HG03521 (cell line): ENCODE results near the gene HSD3B7.
A peak's percentile ranks its signal among the peaks of the same experiment; 100 is the strongest.

ENCODE experiments used
- ATAC-seq: cut with Tn5 transposase; IDR thresholded peaks from one replicate; pipeline ENCODE4 v1.9.1; 2021; ENCODE audit warnings: mild to moderate bottlenecking, moderate library complexity; ENCODE audit not compliant: unreplicated experiment

The HSD3B7 gene

DNA sequence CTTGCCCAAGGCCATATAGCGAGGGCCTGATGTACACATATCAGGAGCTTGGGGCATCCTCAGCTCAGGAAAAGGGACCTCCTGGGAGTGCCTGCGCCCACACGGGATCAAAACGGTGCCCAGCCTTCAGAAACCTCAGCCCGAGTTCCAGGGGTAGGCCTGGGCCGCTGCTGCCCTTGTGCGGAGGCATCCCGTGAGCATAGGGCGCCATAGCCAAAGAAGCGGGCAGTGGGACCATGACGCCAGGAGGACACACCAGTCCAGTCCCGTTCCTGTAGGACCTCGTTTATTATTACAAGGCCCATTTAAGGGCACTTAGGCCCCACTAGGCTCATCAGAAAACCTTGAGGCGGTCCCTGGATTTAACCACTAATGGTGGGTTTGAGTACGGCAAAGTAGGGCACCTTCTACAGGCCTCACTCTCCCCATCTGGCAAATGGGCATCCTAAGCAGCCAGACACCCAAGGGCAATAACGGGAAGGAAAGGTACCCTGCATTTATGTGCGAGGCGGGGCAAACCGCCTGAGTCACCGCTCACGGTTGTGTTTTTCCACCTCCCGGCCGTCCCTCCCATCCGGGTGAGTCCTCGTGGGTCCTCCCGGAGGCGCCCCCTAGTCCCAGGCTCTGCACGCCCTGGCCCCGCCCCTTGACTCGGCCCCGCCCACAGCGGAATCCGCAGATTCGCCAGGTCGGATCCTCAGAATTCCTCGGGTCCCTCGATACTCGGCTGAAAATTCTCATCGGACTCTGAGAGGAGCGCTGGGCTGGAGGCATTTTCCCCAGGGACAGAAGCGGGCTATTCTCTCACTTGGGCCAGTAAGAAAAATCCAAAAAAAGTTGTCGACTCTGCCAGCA lies 28.2 kb upstream of the HSD3B7 start:
- peak; percentile 31 for ATAC-seq

GRCh38 chr16:30957456-30958174 lies 27.4 kb upstream of the HSD3B7 start, which contains the start of gene SETD1A:
Gene SETD1A, plus strand, starts transcription at chr16:30957754. Its CDS starts 978 bp downstream, at chr16:30958732.
- ATAC-seq = peak; percentile 68

DNA sequence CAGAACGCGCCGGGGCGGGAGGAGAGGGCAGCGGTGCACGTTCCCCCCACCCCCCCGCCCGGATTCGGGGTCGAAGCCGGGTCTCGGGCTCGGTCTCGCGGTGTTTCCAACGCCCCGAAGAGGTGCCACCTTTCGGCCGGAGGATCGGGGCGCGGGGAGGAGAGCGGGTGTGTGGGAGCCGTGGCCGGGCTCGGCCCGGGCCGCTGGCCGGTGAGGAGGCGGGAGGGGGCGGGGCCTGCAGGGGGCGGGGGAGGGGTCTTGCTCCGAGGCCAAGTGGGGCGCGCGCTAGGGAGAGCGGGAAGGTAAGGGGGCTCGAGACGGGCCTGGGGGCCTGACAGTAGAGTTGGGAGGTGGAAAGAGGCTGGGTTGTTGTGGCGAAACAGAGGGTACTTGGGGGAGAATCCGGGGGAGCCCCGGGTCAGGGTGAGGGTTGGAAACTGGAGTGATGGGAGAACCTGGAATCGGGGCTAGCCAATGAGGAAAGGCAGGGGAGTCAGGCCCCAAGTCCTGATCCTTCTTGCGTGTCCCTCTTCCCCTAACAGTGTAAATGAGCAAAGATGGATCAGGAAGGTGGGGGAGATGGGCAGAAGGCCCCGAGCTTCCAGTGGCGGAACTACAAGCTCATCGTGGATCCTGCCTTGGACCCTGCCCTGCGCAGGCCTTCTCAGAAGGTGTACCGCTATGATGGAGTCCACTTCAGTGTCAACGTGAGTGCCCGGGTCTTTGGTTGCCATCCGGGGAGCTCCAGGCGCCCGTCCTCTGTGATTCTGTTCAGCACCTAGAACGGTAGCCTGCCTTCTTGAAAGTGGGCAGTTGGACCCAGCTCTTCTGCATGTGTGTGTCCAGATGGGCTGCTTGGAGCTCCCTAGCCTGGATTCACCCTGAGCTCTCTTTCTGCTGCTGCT lies 26.6 kb upstream of the HSD3B7 start:
- peak; percentile 33 for ATAC-seq

GRCh38 chr16:30961384-30961783 lies 23.6 kb upstream of the HSD3B7 start:
- ATAC-seq = no peak

- no peak for ATAC-seq
Observed at GRCh38 chr16:30963925-30964511, 21.0 kb upstream of the HSD3B7 start.

DNA sequence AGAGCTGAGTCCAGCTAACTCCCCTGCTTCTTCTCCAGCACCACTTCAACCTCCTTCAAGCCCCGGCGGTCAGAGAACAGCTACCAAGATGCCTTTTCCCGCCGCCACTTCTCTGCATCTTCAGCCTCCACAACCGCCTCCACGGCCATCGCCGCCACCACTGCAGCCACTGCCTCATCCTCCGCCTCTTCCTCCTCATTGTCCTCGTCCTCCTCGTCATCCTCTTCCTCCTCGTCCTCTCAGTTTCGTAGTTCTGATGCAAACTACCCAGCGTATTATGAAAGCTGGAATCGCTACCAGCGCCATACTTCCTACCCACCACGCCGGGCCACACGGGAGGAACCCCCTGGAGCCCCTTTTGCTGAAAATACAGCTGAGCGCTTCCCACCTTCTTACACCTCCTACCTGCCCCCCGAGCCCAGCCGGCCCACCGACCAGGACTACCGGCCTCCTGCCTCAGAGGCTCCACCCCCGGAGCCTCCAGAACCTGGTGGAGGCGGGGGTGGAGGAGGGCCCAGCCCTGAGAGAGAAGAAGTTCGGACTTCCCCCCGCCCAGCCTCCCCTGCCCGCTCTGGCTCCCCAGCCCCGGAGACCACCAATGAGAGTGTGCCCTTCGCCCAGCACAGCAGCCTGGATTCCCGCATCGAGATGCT lies 20.3 kb upstream of the HSD3B7 start:
- no peak for ATAC-seq

GRCh38 chr16:30965436-30965835 lies 19.6 kb upstream of the HSD3B7 start:
- no peak for ATAC-seq

- ATAC-seq = no peak
Observed at GRCh38 chr16:30966033-30966619, 18.9 kb upstream of the HSD3B7 start.

DNA sequence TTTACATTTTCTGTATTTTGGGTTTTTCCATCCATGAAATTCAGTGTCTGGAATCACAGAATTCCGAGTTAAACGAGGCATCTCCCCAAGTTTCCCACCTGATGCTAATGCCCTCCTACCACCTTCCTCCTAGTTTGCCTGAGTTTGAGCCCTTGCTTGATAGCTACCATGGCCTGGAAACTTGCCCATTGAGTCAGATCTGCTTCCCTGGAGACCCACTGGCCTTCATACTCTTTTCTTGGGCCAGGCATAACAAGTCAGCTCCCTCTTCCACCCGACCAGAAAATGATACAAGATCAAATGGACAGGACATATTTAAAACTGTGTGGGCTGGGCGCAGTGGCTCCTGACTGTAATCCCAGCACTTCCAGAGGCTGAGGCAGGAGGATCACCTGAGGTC lies 17.2 kb upstream of the HSD3B7 start:
- ATAC-seq = no peak

GRCh38 chr16:30969246-30969842 lies 15.7 kb upstream of the HSD3B7 start:
- ATAC-seq = no peak

- no peak for ATAC-seq
Observed at GRCh38 chr16:30971298-30971697, 13.7 kb upstream of the HSD3B7 start.

DNA sequence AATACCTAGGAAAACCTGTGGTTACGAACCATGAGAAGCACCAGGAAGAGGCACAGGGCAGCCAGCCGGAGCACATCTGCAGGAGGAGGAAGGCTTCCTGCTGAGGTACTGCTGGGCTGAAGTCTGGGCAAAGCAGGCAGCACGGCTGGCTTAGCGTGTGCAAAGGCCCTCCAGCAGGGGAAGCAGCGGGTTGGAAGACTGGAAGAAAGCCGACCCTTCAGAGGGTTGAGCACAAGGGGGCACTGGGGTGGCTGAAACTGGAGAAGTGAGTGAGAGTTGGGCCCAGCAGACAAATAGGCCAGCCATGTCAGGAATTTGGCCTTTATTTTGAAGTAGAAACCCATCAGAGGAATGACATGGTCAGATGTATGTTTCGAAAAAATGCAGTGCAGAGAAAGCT lies 12.1 kb upstream of the HSD3B7 start:
- no peak for ATAC-seq

DNA sequence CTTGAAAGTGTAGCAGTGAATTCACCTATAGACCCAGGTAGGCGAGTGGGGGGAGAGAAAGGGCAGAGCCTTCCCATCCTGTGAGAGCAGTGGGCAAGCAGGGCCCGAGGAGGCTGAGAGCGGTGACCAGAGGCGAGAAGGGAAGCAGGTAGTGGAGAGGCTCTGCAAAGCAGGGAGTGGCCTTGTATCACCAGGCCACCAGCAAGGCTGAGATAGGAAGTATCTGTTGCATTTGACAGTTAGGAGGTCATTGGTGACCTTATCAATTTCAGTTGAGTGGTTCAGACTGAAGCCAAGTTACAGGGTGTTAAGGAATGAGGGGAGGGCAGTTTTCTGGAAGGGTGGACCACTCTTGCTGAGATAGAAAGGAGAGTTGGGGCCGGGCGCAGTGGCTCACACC lies 10.7 kb upstream of the HSD3B7 start:
- no peak for ATAC-seq

DNA sequence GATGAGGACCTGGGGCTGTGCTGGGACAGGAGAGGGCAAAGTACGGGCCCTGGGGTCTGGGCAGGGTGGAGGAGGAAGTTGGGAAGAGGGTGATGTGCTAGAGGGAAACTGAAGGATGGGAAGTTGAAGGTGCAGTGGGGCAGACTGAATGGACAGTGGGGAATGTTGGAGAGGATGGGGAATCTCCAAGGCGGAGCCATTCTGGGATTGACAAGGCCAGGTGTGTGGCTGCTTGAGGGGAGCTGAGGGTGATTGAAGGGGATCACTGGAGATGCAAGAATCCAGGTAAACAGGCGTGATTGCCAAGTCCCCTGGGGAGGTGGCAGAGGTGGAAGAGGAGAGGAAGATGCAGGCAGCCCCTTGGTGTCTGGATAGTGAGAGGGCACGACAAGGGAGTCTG lies 8.5 kb upstream of the HSD3B7 start:
- ATAC-seq = no peak

DNA sequence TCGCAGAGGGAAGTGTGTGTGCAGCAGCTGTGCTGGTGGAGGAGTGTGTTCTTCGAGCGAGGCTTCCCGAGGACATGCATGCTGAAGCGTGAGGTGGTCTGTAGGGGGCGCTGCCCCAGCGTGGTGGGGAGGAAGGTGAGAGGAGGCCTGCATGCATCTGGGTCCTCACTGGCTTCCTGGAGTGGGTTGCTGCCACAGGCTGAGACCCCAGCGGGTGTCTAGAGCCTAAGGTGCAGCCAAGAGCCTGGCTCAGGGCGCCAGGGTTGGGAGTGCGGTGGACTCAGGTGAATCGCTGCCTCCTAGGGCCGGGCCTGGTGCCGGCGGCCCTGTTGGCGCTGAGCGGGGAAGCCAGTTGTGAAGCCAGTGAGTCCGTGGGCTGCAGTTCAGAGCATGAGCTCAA lies 7.5 kb upstream of the HSD3B7 start:
- ATAC-seq = no peak

- no peak for ATAC-seq
Observed at GRCh38 chr16:30979170-30980022, 5.6 kb upstream of the HSD3B7 start.

DNA sequence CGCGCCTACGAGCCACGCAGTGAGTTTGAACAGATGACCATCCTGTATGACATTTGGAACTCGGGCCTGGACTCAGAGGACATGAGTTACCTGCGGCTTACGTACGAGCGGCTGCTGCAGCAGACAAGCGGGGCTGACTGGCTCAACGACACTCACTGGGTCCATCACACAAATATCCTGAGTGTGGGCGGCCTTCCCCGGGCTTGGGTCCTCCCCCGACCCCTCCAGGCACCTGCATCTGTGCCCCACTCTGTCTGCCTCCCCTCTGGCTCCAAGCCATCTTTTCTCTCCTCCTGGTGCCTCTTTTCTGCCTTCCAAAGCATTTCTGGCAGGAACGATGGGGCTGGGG lies 5.0 kb upstream of the HSD3B7 start:
- no peak for ATAC-seq

- no peak for ATAC-seq
Observed at GRCh38 chr16:30980434-30980833, 4.6 kb upstream of the HSD3B7 start.

DNA sequence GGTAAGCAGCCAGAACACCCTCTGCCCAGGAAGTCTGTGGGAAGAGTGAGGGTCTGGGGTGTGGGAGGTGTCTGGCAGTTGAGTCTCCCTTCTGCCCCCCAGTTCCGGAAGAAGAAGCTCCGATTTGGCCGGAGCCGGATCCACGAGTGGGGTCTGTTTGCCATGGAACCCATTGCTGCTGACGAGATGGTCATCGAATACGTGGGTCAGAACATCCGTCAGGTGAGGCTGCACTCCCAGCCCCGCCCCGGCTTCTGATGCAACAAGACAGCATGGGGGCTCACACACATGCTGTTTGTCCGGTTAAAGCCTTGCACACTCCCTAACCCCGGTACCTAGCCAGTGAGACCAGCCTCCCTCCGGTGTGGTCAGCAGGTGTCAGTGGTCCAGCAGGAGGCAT lies 4.0 kb upstream of the HSD3B7 start:
- ATAC-seq = no peak
